ENCODE results near the gene HNRNPC. TPM values are rescaled to one million over a fixed set of nuclear protein-coding genes. Genes with fewer than 3 reads are reported as not detected.
A peak's percentile ranks its signal among the peaks of the same experiment; 100 is the strongest.

Gene HNRNPC
- total RNA-seq, 1 donor from 2014 or later, result 1,872 TPM

GRCh38 chr14:21219120-21219519 lies 50.1 kb downstream of the HNRNPC start:
- Mint-ChIP-seq H3K4me3 (no peak overlapping the region), H3K9me3 (no peaks in the 10 kb centered on the region), H3K36me3 (peaks cover 43% of the 10 kb centered on the region), H3K4me1 (peaks cover 6% of the 10 kb centered on the region), H3K27ac (no peak overlapping the region), H3K27me3 (ENCODE audit: insufficient read depth, low read depth) (no peaks in the 10 kb centered on the region)
- Histone ChIP-seq H3K79me2 (ENCODE audit: low read depth) (peaks cover 100% of the 10 kb centered on the region), H2AFZ (replicated peaks) (no peak overlapping the region), H3K9ac (no peak overlapping the region), H3K27me3 (no peaks in the 10 kb centered on the region), H3K4me1 (no peaks in the 10 kb centered on the region), H3F3A (ENCODE audit: low read depth) (peaks cover 89% of the 10 kb centered on the region), H3K4me2 (no peak overlapping the region), H3K36me3 (peaks cover 47% of the 10 kb centered on the region), H3K27ac (no peak overlapping the region), H3K9me3 (ENCODE audit: low read depth) (no peaks in the 10 kb centered on the region), H4K20me1 (ENCODE audit: low read depth) (peaks cover 100% of the 10 kb centered on the region), H3K4me3 (no peak overlapping the region)
- DNase-seq (ENCODE audit: low spot score), result no peak
- TF ChIP-seq CTCF (IDR thresholded peaks at IDR 0.05), result no peak
- TF ChIP-seq EZH2phosphoT487 (IDR thresholded peaks at IDR 0.05), result no peak
- no peak for TF ChIP-seq EZH2 (IDR thresholded peaks at IDR 0.05)

- no peaks in the 10 kb centered on the region for H3K4me1 ChIP-seq
- no peak overlapping the region for H3K4me2 ChIP-seq
- Mint-ChIP-seq H3K4me1 (peaks cover 6% of the 10 kb centered on the region), H3K9me3 (no peaks in the 10 kb centered on the region), H3K27me3 (ENCODE audit: insufficient read depth, low read depth) (no peaks in the 10 kb centered on the region), H3K36me3 (peaks cover 38% of the 10 kb centered on the region), H3K27ac (no peak overlapping the region), H3K4me3 (no peak overlapping the region)
- peaks cover 62% of the 10 kb centered on the region for H3K36me3 ChIP-seq
- no peak for DNase-seq (ENCODE audit: low spot score)
- TF ChIP-seq EZH2phosphoT487 (IDR thresholded peaks at IDR 0.05) (no peak), EZH2 (IDR thresholded peaks at IDR 0.05) (no peak), CTCF (IDR thresholded peaks at IDR 0.05) (no peak)
- no peak overlapping the region for H2AFZ ChIP-seq (replicated peaks)
- H4K20me1 ChIP-seq (ENCODE audit: low read depth), result peaks cover 98% of the 10 kb centered on the region
- H3K9me3 ChIP-seq (ENCODE audit: low read depth), result no peaks in the 10 kb centered on the region
- no peak overlapping the region for H3K9ac ChIP-seq
- H3F3A ChIP-seq (ENCODE audit: low read depth), result peaks cover 85% of the 10 kb centered on the region
- H3K27ac ChIP-seq, result peak overlapping the region; percentile 53
- H3K79me2 ChIP-seq (ENCODE audit: low read depth), result peaks cover 95% of the 10 kb centered on the region
- H3K27me3 ChIP-seq, result no peaks in the 10 kb centered on the region
- no peak overlapping the region for H3K4me3 ChIP-seq
Measured at GRCh38 chr14:21215879-21216251, 53.4 kb downstream of the HNRNPC start.

GRCh38 chr14:21215130-21215878 lies 53.9 kb downstream of the HNRNPC start:
- H3K27me3 Mint-ChIP-seq (ENCODE audit: insufficient read depth, low read depth), result no peaks in the 10 kb centered on the region
- H3K4me1 Mint-ChIP-seq, result peaks cover 6% of the 10 kb centered on the region
- Histone ChIP-seq H2AFZ (replicated peaks) (no peak overlapping the region), H3K27ac (peak overlapping the region; percentile 53), H3K36me3 (peaks cover 58% of the 10 kb centered on the region), H3K4me1 (no peaks in the 10 kb centered on the region), H3K79me2 (ENCODE audit: low read depth) (peaks cover 90% of the 10 kb centered on the region), H4K20me1 (ENCODE audit: low read depth) (peaks cover 94% of the 10 kb centered on the region), H3F3A (ENCODE audit: low read depth) (peaks cover 80% of the 10 kb centered on the region), H3K4me2 (no peak overlapping the region), H3K9ac (no peak overlapping the region), H3K4me3 (no peak overlapping the region), H3K9me3 (ENCODE audit: low read depth) (no peaks in the 10 kb centered on the region), H3K27me3 (no peaks in the 10 kb centered on the region)
- no peak for TF ChIP-seq CTCF (IDR thresholded peaks at IDR 0.05)
- TF ChIP-seq EZH2phosphoT487 (IDR thresholded peaks at IDR 0.05), result no peak
- no peak for TF ChIP-seq EZH2 (IDR thresholded peaks at IDR 0.05)
- H3K4me3 Mint-ChIP-seq, result no peak overlapping the region
- no peak overlapping the region for H3K27ac Mint-ChIP-seq
- H3K9me3 Mint-ChIP-seq, result no peaks in the 10 kb centered on the region
- H3K36me3 Mint-ChIP-seq, result peaks cover 38% of the 10 kb centered on the region
- no peak for DNase-seq (ENCODE audit: low spot score)

Measured in neural progenitor cell (in vitro differentiated cells).